ENCODE data around the gene PNPLA7.

GRCh38 chr9:137589441-137590122 is 39.4 kb upstream of the PNPLA7 start:
- TF ChIP-seq CTCF (IDR thresholded peaks at IDR 0.05) (no peak), POLR2A (IDR thresholded peaks at IDR 0.05) (no peak)
